GM19467 (cell line): ENCODE measurements around the gene MUC2.

Experiments
- ATAC-seq: cut with Tn5 transposase; IDR thresholded peaks from one replicate; pipeline ENCODE4 v1.9.1; 2021; ENCODE audit warnings: mild to moderate bottlenecking, moderate library complexity; ENCODE audit not compliant: unreplicated experiment

Gene MUC2

DNA sequence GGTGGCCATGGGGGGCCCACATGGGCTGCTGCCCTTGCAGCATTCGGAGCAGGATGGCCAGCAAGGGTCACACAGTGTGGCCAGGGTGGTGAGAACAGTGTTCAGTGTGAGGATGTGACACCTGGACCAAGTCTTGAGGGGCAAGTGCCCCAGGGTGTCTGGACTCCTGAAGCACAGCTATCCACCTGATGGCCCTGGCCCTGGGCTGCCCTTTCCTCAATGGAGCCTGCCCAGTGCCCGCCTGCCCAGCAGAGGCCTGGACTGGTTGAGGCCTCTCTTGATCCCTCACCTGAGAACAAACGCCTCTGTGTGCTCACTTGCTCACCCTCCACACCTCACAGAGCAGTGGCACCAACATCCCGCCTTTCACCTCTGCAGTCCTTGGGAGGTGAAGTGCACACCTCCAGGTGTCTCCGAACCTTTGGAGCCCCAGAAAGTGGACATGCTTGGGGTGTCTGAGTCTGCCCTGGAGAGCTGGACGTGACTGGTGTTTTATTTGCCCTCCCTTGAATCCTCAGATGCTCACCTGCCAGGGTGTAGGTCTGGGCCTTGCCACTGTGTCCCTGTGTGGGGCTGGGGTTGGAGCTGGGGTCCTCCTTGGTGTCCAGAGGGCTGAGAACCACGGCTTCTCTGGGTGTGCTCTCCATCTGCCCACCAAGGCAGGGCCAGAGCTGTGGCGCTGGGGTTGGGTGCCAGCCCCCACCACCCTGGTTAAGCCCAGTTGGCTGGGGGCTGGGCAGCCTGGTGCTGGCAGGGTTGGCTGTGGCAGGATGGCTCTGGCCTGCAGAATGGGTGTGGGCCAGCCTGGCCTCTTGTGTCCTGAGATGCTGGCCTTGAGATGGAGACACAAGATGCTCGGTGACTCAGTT, 3.8 kb upstream of the MUC2 start:
- ATAC-seq, result no peak

DNA sequence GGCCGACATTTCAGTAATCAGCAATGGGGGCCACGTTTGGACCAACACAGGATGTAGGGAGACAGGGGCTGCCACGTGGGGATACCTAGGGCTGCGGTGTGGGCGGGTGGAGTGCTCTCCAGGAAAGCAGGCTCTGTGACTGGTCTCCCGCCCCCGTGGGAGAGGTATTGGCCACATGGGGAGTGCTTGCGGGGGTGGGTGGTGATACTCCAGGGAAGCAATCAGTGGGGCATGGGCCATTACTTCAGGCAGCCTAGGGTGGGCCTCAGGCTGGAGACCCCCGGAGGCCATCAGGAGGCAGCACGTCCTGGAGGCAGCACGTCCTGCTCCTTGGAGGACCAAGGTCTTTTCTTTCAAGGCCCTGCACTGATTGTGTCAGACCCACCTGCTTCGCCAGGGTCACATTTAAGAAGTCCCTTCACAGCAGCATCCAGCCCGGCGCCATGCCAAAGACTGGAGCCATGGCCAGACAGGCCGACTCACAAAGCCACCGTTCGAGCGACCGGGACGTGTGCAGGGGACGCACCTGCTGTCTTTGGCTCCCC, 3.0 kb upstream of the MUC2 start:
- no peak for ATAC-seq

DNA sequence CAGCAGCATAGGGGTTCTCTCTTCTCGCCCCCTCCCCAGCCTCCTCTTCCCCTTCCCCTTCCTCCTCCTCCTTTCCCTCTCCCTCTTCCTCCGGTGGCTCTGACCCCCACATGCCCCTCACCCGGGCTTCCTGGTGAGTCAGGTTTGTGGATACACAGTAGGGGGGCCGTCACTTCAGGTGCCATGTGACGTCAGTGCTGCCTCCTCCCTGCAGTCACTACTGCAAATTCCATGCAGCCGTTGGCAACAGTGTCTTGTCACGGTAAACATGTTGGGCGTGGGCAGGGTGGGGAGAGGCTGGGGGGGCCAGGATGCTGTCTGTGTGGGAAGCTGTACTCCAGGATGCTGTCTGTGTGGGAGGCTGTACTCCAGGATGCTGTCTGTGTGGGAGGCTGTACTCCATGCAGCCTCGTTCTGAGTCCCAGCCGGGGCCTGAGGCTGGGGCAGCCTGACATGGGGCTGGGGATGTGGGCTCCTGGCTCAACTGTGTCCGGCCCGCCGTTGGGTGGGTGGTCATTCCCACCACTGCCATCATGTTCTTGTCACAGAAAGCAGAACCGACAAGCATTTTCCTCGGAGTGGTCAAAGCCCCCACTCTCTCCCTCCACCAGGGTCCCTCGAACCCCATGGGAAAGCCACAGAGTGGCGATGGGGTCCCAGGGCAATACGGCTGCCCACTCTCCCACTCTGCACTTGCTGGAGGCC, 2.4 kb upstream of the MUC2 start:
- no peak for ATAC-seq

DNA sequence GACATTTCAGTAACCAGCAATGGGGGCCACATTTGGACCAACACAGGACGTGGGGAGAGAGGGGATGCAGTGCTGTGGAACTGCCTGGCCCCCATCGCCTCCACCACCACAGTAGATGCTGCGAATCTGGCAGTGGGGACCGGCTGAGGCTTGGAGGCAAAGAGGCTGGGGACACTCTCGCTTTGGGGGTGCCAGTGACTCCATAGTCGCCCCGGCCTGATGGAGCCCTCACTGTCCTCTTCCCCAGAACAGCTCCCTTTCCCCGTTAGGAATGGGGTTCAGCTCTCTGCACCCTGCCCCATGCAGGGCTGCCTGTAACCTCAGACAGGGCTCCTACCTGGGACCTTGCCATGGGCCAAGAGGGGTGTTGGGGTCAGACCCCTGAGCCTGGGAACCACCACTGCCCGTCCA, 1.8 kb upstream of the MUC2 start:
- no peak for ATAC-seq

DNA sequence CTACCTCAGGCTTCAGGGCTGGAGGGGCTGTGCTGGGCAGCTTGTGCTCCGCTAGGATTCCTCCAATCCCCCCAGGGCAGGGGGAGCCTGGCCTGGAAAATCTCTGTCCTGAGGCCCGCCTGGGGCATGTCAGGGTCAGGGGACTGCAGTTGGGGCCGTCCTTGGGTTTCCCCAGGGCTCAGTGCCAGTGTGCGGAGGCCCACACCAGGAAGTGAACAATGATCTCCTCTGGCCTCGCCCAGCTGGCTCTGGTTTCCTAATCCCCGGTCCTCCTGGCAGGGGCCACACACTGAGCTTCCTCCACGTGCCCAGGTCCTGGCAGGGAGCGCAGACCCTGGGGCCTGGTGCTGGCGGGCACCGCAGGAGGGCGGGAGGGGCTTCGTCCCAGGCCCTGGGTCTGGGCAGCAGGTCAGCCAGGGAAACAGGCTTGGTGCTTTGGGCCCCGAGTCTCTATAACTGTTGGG, 1.4 kb upstream of the MUC2 start:
- ATAC-seq, result no peak

DNA sequence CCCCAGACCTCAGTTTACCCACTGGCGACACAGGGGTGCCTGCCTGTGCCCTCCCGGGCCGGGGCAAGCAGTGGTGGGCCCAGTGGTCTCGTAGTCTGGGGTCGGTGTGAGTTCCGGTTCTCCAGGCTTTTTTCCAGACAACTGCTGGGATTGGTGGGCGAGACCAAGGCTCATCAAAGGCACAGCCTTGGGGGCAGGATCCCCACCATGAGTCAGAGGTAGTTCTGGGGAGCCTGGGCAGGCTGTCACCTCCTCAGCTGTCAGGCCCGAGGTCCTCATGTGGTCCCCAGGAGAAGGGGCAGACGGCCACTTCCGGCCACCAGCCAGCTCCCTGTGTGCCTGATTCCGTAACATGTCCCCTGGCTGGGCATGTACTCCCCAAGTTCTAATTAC, 827 bp upstream of the MUC2 start:
- no peak for ATAC-seq

DNA sequence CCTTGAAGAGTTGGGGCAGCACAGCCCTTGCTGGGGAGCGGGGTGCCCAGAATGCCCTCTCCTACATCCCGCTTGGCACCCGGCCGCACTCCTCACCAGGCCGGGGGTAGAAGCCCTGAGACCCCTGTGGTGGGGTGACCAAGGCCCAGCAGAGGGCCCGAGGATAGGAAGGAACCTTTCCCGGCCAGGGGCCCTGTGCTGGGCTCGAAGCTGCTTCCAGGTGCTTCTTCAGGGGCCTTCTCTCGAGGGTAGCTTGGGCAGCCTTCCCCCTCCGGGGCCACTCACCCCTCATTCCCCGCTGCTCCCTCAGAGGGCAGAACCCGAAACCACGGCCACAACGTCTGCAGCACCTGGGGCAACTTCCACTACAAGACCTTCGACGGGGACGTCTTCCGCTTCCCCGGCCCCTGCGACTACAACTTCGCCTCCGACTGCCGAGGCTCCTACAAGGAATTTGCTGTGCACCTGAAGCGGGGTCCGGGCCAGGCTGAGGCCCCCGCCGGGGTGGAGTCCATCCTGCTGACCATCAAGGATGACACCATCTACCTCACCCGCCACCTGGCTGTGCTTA, 752 bp downstream of the MUC2 start:
- no peak for ATAC-seq

DNA sequence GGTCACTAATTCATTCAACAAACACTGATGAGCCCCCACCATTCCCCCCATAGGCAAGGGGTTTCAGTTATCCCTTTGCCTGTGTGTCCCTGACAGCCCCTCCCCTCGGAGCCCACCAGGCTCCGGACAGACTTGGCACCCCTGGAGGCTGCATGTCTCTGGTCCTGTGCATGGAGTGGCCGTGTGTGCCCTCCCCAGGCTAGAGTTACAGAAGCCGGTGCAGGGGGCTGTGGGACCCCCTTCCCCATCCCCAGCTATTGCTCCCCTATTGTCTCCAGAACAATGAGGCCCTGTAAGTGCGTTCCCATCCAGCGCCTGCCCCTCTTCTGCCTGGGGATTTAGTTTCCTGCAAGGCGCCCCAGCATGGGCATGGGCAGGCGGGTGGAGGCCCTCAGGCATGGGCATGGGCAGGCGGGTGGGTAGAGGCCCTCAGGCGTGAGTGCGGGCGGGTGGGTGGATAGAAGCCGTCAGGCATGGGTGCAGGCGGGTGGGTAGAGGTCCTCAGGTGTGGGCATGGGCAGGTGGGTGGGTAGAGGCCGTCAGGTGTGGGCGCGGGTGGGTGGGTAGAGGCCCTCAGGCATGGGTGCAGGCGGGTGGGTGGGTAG, 1.5 kb downstream of the MUC2 start:
- ATAC-seq, result no peak

DNA sequence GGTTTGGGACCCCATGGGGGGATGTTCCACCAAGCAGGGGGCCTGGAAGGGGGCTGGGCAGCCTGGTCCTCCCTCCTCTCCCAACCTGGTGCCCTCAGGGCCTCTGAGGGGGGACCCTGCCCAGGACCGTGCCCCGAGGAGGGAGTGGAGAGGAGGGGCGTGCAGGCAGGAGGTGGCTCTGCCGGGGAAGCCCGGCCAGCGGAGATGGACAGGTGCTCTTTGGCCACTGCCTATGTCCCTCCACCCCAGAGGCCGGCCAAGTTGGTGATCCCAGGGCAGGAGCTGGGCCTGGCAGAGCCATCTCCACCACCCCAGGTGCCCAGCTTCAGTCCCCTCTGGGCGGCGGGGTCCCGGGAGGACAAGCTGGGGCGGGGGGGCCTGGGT, 2.4 kb downstream of the MUC2 start:
- ATAC-seq, result no peak

DNA sequence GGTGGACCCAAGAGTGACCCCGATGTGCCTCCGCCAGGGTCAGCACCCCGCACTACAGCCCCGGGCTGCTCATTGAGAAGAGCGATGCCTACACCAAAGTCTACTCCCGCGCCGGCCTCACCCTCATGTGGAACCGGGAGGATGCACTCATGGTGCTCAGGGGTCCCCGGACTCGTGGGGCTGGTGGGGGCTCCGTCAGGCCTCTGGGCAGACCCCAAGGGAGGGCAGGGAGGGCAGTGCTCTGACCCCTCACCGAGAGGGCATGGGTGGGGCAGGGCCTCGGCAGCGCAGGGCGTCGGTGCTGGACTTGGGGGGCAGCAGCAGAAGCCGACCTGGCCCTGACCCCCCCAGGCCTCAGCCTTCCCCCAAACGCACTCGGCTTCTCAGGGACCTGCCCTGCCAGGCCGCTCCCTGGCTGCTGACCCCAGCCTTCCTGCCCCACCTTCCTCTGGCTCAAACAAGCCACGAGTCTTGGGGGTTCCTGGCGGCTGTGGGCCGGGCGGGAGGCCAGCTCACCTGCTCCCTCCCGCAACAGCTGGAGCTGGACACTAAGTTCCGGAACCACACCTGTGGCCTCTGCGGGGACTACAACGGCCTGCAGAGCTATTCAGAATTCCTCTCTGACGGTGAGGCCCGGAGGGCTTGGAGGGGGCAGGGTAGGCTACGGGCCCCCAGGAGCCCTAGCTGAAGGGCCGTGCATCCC, 2.9 kb downstream of the MUC2 start:
- ATAC-seq, result no peak

DNA sequence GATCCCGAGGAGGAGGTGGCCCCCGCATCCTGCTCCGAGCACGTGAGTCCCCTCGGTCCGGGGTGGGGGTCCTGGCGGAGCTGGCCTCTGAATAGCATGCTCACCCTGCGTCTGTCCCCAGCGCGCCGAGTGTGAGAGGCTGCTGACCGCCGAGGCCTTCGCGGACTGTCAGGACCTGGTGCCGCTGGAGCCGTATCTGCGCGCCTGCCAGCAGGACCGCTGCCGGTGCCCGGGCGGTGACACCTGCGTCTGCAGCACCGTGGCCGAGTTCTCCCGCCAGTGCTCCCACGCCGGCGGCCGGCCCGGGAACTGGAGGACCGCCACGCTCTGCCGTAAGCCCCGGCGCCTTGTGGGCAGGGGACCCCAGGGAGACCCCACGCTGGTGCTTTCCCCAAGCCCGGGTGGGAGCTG, 3.5 kb downstream of the MUC2 start:
- ATAC-seq, result no peak

DNA sequence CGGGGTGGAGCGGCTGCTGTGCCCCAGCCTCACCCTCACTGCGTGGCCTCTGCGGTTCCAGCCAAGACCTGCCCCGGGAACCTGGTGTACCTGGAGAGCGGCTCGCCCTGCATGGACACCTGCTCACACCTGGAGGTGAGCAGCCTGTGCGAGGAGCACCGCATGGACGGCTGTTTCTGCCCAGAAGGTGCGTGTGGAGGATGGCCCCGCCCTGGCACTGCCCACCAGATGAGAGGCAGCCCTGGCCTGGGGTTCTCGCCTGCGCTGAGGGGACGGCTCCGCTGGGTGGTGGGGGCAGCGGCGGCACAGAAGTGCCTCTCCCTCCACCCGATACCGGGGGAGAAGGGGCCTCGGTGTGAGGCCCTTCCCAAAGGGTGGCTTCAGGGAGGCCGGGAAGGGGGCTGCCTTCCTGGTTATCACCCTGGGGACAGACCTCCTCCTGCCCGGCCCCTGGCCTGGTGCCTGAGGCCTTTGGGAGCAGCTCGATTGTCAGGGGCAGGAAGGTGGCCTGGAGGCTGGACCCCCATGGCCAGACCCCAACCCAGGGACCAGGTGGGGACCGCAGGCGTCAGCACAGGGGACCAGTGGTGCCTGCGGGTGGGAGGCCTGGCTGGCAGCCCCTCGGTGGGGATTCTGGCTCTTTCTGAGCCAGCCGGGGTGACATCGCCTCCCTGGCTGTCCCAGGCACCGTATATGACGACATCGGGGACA, 7.1 kb downstream of the MUC2 start:
- ATAC-seq, result no peak

DNA sequence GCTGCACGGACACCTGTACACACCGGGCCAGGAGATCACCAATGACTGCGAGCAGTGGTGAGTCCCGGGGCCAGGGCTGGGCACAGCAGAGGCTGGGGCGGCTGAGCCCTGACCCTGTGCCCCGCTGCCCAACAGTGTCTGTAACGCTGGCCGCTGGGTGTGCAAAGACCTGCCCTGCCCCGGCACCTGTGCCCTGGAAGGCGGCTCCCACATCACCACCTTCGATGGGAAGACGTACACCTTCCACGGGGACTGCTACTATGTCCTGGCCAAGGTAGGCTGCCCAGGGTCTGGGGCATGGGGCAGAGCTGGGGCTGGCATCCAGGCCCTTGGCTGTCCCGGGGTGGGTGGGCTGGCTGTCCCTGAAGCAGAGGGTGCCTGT, 7.7 kb downstream of the MUC2 start:
- ATAC-seq, result no peak

DNA sequence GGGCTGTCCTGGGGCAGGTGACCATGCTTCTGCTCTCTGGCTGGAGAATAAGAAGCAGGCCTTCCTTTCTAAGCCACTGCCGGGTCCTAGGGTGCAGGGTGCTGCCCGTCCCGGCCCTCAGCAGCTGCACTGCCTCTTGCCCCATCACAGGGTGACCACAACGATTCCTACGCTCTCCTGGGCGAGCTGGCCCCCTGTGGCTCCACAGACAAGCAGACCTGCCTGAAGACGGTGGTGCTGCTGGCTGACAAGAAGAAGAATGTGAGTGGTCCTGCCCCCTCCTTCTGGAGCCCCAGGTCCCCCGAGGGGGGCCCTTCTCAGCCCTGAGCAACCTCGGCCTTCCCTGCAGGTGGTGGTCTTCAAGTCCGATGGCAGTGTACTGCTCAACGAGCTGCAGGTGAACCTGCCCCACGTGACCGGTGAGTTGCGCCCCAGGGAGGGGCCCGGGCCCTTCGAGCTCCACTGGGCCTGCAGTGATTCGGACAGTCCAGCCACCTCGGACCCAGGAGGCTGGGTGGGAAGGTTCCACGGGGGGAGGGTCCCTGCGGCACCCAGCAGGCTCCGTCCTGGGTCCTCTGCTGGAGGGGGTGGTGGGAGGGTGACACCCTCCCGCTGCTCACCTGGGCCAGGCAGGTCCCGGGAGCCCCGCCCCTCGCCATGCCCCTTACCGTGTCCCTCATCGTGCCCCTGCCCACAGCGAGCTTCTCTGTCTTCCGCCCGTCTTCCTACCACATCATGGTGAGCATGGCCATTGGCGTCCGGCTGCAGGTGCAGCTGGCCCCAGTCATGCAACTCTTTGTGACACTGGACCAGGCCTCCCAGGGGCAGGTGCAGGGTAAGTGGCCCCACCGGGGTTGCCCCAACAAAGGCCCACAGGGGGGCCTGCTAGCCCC, 8.3 kb downstream of the MUC2 start:
- ATAC-seq, result no peak

DNA sequence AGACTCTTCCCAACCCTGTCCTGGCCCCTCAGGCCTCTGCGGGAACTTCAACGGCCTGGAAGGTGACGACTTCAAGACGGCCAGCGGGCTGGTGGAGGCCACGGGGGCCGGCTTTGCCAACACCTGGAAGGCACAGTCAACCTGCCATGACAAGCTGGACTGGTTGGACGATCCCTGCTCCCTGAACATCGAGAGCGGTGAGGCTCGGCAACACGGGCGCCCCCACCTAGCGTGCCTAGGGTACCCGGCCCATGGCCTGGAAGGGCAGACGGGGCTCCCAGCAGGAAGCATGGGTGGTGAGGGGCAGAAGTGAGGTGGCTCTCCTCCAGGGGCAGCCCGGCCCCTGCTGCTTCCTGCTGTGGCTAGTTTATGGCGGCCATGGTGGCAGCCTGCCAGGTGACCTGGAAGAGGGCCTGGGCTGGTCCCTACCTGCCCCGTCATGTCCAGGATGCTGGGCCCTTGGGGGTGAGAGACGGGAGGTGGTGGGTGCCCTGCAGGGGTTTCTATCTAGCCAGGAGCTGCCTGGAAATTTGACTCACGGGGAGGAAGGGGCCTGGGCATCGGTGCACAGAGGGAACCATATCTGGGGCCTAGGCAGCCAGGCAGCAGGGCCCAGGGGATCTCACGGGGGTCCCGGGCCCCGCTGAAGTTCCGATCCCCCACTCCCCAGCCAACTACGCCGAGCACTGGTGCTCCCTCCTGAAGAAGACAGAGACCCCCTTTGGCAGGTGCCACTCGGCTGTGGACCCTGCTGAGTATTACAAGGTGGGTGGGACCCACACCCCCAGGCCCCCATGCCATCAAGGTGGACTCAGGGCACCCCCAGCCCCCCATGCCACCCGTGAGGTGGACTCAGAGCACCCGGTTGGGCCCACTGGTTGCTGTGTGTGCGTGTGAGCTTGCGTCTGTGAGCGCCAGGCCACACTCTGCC, 9.2 kb downstream of the MUC2 start:
- no peak for ATAC-seq

DNA sequence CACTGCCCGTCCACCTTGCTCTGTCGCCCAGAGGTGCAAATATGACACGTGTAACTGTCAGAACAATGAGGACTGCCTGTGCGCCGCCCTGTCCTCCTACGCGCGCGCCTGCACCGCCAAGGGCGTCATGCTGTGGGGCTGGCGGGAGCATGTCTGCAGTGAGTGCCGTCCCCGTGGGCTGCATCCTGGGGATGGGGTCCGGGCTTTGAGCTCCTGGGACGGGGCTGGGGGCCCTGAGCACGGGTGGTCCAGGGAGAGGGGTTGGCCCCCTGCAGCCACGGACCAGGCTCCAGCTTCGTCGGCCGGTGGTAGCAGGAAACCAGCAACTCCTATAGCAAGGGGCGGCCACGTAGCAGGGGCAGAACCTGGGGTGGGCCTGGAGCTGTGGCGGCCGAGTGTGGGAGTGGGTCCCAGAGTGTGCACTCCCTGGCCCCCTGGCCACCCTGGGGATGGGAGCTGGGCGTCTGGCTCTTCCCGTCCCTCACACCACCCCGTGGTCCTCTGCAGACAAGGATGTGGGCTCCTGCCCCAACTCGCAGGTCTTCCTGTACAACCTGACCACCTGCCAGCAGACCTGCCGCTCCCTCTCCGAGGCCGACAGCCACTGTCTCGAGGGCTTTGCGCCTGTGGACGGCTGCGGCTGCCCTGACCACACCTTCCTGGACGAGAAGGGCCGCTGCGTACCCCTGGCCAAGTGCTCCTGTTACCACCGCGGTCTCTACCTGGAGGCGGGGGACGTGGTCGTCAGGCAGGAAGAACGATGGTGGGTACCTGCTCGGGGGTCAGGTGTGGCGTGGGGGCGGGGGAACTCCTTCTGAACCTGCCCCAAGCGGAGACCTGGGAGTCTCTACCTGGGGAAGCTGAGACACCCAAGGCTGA, 10.1 kb downstream of the MUC2 start:
- no peak for ATAC-seq
